Measurements from ENCODE around the gene COMMD3.
A peak's percentile ranks its signal among the peaks of the same experiment; 100 is the strongest.

COMMD3 gene

GRCh38 chr10:22317771-22318565 lies 1.8 kb downstream of the COMMD3 start:
- in situ Hi-C loops (cut with HindIII; ENCODE audit: low pct_ligation_motif_present, low pct_unique_long_range_greater_than_20kb, low sequenced_read_pairs), result no loop called here
- DNase-seq, result no peak

GRCh38 chr10:22318772-22319171 lies 2.6 kb downstream of the COMMD3 start:
- in situ Hi-C loops (cut with HindIII; ENCODE audit: low pct_ligation_motif_present, low pct_unique_long_range_greater_than_20kb, low sequenced_read_pairs), result no loop called here
- no peak for DNase-seq

- no peak for DNase-seq
- in situ Hi-C loops (cut with HindIII; ENCODE audit: low pct_ligation_motif_present, low pct_unique_long_range_greater_than_20kb, low sequenced_read_pairs), result no loop called here
These were observed 3.4 kb downstream of the COMMD3 start for GRCh38 chr10:22319547-22319979.

- peak; percentile 8 for DNase-seq
- in situ Hi-C loops (cut with HindIII; ENCODE audit: low pct_ligation_motif_present, low pct_unique_long_range_greater_than_20kb, low sequenced_read_pairs), result no loop called here
These were observed 3.9 kb downstream of the COMMD3 start for GRCh38 chr10:22319980-22320558.

- peak; percentile 74 for DNase-seq
- in situ Hi-C loops (cut with HindIII; ENCODE audit: low pct_ligation_motif_present, low pct_unique_long_range_greater_than_20kb, low sequenced_read_pairs), result no loop called here
These were observed 4.5 kb downstream of the COMMD3 start, which contains the start of gene BMI1 for GRCh38 chr10:22320591-22321155. Gene BMI1 (plus strand): TSS chr10:22321099. CDS start chr10:22326450, 5,351 bp downstream.

GRCh38 chr10:22321156-22321923 lies 5.2 kb downstream of the COMMD3 start:
- in situ Hi-C loops (cut with HindIII; ENCODE audit: low pct_ligation_motif_present, low pct_unique_long_range_greater_than_20kb, low sequenced_read_pairs), result no loop called here
- DNase-seq, result peak; percentile 70

GRCh38 chr10:22321924-22322640 lies 5.9 kb downstream of the COMMD3 start:
- no peak for DNase-seq

GRCh38 chr10:22322641-22323160 lies 6.5 kb downstream of the COMMD3 start:
- in situ Hi-C loops (cut with HindIII; ENCODE audit: low pct_ligation_motif_present, low pct_unique_long_range_greater_than_20kb, low sequenced_read_pairs), result no loop called here
- DNase-seq, result no peak

More at GRCh38 chr10:22321924-22322640, 5.9 kb downstream of the COMMD3 start:
- in situ Hi-C loops (cut with HindIII; ENCODE audit: low pct_ligation_motif_present, low pct_unique_long_range_greater_than_20kb, low sequenced_read_pairs), result no loop called here

GRCh38 chr10:22323538-22324305 lies 7.5 kb downstream of the COMMD3 start:
- no peak for DNase-seq
- in situ Hi-C loops (cut with HindIII; ENCODE audit: low pct_ligation_motif_present, low pct_unique_long_range_greater_than_20kb, low sequenced_read_pairs), result no loop called here

- in situ Hi-C loops (cut with HindIII; ENCODE audit: low pct_ligation_motif_present, low pct_unique_long_range_greater_than_20kb, low sequenced_read_pairs), result no loop called here
- no peak for DNase-seq
These were observed 8.2 kb downstream of the COMMD3 start for GRCh38 chr10:22324413-22324812.

- in situ Hi-C loops (cut with HindIII; ENCODE audit: low pct_ligation_motif_present, low pct_unique_long_range_greater_than_20kb, low sequenced_read_pairs), result no loop called here
- DNase-seq, result no peak
These were observed 8.7 kb downstream of the COMMD3 start for GRCh38 chr10:22324893-22325271.

- DNase-seq, result peak; percentile 72
- in situ Hi-C loops (cut with HindIII; ENCODE audit: low pct_ligation_motif_present, low pct_unique_long_range_greater_than_20kb, low sequenced_read_pairs), result no loop called here
These were observed 9.3 kb downstream of the COMMD3 start for GRCh38 chr10:22325272-22326144.

- in situ Hi-C loops (cut with HindIII; ENCODE audit: low pct_ligation_motif_present, low pct_unique_long_range_greater_than_20kb, low sequenced_read_pairs), result no loop called here
- DNase-seq, result no peak
These were observed 10.0 kb downstream of the COMMD3 start for GRCh38 chr10:22326145-22326702.

GRCh38 chr10:22329150-22329549 lies 13.0 kb downstream of the COMMD3 start:
- DNase-seq, result no peak
- in situ Hi-C loops (cut with HindIII; ENCODE audit: low pct_ligation_motif_present, low pct_unique_long_range_greater_than_20kb, low sequenced_read_pairs), result no loop called here

- in situ Hi-C loops (cut with HindIII; ENCODE audit: low pct_ligation_motif_present, low pct_unique_long_range_greater_than_20kb, low sequenced_read_pairs), result no loop called here
- DNase-seq, result no peak
These were observed 16.0 kb downstream of the COMMD3 start for GRCh38 chr10:22332116-22332692.
